NCI-H460 (cell line): ENCODE data around the gene GRM4. TPM values are rescaled to one million over a fixed set of nuclear protein-coding genes. Genes with fewer than 3 reads are reported as not detected.
"Not testable (repeated sequence)": the region's sequence is repeated elsewhere in the genome, so short reads cannot be mapped to it uniquely, and the experiment has no call there.

Experiments
- DNase-seq: peaks from one replicate; pipeline ENCODE4 v3.0.0-alpha.2; 2016; ENCODE audit warnings: low read depth; ENCODE audit errors: extremely low read depth
- total RNA-seq: library from RNA; depleted of rRNA; stranded (reverse); fragments of >200 nt; shearing (Covaris generic); gene quantifications from 2 replicates; pipeline ENCODE4 v1.2.3, GENCODE V29; 2014

Gene GRM4
- total RNA-seq, 1 experiment from 2014 or later = not detected

DNA sequence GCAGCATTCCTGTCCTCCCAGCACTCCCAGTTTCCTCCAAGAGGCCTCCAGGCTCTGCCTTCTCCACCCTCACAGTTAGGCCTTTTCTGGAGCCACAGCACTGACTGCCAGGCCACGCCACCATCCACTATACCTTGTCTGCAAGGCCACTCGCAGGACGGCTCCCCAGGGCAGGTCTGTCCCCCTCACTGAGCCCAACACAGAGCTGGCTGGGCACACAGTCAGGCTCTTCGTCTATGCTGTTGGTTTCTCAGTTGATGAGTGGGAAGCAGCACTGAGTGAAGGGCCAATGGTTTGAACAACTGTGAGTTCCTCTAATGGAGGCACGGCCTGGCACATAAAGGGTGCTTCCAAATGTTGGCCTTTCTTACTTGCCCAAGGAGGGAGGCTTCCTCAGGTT, 95.2 kb downstream of the GRM4 start:
- DNase-seq = no peak

GRCh38 chr6:34049395-34050342, 96.2 kb downstream of the GRM4 start:
- DNase-seq = no peak

GRCh38 chr6:34047913-34048867, 97.7 kb downstream of the GRM4 start:
- no peak for DNase-seq

GRCh38 chr6:34046617-34047016, 99.3 kb downstream of the GRM4 start:
- DNase-seq = no peak

DNA sequence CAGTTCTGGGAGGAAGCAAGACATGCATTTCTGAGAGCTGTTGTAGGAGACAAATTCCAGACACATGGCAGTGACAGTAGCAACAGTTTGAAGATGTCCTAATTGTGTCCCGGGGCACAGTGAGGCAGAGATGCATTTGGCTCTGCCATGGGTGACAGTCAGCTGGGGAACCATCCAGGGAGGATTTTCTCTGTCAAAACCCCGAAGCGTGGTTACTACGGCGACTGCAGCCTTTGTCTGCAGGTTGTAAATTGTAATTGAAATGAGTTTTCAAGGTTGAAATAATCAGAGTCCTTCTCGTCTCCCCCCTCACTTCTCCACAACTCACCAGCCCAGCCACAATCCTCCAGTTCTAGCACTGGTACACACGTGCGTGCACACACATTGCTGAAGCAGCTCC, 100.1 kb downstream of the GRM4 start:
- DNase-seq = no peak

GRCh38 chr6:34044945-34045595, 100.8 kb downstream of the GRM4 start:
- DNase-seq = no peak

GRCh38 chr6:34043359-34043758, 102.5 kb downstream of the GRM4 start:
- DNase-seq = no peak

GRCh38 chr6:34041998-34042397, 103.9 kb downstream of the GRM4 start:
- DNase-seq = not testable (repeated sequence)

DNA sequence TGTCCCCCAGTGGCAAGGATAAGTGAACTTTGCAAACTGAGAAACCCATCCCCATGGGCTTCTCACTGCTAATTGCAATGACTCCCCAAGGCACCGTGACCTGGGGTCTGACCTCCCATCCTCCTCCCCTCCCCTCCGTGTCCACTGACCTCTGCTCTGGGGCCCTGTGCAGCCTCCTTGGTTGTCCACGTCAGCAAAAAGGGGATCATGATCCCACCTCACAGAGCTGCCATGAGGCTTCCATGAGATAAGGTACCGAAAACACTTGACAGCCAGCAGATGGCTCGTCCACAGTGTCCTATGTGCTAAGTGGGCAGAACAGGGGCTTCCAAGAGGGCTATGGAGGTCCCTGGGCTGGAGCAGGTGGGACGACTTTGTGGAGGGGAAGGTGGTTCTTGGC, 104.5 kb downstream of the GRM4 start:
- no peak for DNase-seq

GRCh38 chr6:34039943-34040342, 105.9 kb downstream of the GRM4 start:
- DNase-seq = no peak

DNA sequence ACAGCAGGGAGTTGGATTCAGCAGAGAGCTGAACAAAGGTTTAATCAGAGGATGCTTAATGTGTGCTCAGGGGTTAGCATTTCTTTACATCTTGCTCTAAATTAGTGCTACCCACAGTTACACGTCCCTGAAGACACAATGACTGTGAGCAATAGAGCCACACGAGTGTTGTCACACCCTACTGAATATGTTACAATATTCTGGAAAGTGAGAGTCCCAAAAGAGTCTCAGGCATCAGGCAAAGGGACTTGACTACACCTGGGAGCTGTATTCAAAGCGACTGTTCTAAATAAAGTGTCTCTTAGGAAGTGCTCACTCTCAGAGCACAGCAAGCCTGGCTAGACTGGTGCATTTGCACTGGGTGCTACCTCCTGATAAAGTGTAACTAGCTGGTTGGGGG, 108.7 kb downstream of the GRM4 start:
- no peak for DNase-seq

DNA sequence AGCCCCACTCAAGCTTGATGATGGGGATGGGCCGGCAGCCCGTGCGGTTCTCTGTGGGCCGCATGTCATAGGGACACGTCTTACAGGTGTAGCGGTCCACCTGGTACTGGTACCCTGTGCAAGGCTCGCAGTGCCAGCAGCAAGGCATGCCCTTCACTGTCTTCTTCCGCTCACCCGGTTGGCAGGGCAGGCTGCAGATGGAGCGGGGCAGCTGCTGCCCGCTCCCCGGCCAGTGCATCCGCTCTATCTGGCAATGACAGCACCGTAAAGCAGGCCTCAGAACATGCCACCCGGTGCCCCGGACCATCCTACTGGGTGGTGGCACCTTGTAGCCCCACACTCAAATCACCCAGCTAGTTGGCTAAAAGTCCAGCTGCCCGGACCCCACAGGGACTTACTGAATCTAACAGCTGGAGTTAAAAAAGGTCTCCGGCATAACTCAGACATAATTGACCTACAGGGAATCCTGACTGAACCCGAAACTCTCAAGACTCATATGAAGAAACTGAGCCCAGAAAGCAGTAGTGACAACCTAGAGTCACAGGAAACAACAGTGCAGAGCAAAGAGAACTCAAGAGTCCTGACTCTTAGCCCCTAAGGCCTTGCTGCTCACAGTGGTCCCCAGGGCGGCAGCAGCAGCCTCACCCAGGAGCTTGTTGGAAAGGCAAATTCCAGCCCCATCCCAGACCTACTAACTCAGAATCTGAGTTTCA, 109.4 kb downstream of the GRM4 start:
- DNase-seq = no peak

DNA sequence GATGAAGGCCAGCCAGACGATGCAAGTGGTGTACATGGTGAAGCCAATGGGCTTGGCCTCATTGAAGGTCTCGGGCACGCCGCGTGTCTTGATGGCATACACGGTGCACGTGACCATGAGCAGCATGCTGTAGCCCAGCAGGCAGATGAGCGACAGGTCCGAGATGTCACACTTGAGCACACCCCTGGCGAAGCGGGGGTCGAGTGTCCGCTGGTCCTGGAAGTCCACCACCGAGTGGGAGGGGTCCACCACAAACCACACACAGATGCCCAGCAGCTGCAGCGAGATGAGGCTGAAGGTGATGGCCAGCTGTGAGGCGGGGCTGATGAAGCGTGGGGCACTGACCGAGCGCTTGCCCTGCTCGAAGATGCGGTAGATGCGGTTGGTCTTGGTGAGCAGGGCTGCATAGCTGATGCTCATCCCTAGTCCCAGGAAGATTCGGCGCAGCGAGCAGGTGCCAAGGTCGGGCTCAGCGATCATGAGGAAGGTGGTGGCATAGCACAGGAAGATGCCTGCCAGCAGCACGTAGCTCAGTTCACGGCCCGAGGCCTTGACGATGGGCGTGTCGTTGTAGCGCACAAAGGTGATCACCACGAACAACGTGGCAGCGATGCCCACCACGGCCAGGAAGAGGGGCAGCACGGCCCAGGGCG, 110.1 kb downstream of the GRM4 start:
- no peak for DNase-seq

DNA sequence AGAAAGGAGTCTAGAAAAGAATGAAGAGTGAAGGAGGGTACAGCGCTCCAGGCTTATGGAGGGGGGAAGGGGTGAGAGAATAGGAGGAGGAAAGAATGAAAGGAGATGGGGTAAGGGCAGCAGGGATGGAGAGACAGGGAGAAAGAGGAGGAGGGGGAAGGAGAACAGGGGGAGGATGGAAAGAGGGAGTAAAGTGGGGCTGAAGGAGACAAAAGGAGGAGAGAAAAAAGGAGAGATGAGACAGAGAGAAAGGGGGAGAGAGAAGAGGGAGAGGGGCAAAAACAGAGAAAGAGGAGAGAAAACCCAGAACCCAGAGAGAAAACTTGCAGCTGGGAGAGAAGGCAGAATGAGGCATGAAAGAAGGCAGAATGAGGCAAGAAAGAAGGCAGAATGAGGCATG, 110.7 kb downstream of the GRM4 start:
- no peak for DNase-seq

GRCh38 chr6:34032856-34033255, 113.0 kb downstream of the GRM4 start:
- DNase-seq = no peak

- no peak for DNase-seq
Observed at GRCh38 chr6:34031625-34032383, 114.1 kb downstream of the GRM4 start.

GRCh38 chr6:34030831-34031624, 114.9 kb downstream of the GRM4 start:
- DNase-seq = no peak
